Small intestine (tissue), 7 donors: ENCODE measurements around the gene DIPK1A. TPM values are rescaled to one million over a fixed set of nuclear protein-coding genes. Genes with fewer than 3 reads are reported as not detected.
"Not testable (repeated sequence)": the region's sequence is repeated elsewhere in the genome, so short reads cannot be mapped to it uniquely, and the experiment has no call there.

ENCODE experiments used
- DNase-seq, 2 donors: peaks; one replicate each; pipeline versions ENCODE4 v3.0.0 to v3.0.0-alpha.2; 2013
- FAIRE-seq: peaks from 2 replicates; lab custom pipeline; 2012; peaks lifted over from hg19 to GRCh38; lab: Jason Lieb, UNC
- H3K27ac ChIP-seq, 3 donors: one replicate each; pipeline ENCODE4 v1.5.1; 2013; ENCODE audit warnings: low read length in 2 of 3, mild to moderate bottlenecking in 2 of 3, control low read depth in 1 of 3, inconsistent platforms in 1 of 3, low read depth in 1 of 3, moderate library complexity in 1 of 3
- H3K27me3 ChIP-seq, 3 donors: one replicate each; pipeline ENCODE4 v1.6.1; 2013; ENCODE audit warnings: low read length in 3 of 3, inconsistent platforms in 1 of 3; ENCODE audit not compliant: control insufficient read depth in 3 of 3, insufficient read depth in 3 of 3
- H3K36me3 ChIP-seq, 3 donors: one replicate each; pipeline ENCODE4 v1.6.1; 2013; ENCODE audit warnings: low read length in 3 of 3, inconsistent platforms in 1 of 3, low read depth in 1 of 3, mild to moderate bottlenecking in 1 of 3, moderate library complexity in 1 of 3; ENCODE audit not compliant: control insufficient read depth in 3 of 3, insufficient read depth in 2 of 3
- H3K4me1 ChIP-seq, 3 donors: one replicate each; pipeline ENCODE4 v1.6.1; 2013; ENCODE audit warnings: low read length in 2 of 3, inconsistent platforms in 1 of 3, low read depth in 1 of 3, mild to moderate bottlenecking in 1 of 3, moderate library complexity in 1 of 3; ENCODE audit not compliant: control insufficient read depth in 3 of 3, insufficient read depth in 2 of 3
- H3K4me3 ChIP-seq, 3 donors: one replicate each; pipeline ENCODE4 v1.5.1; 2013; ENCODE audit warnings: low read length in 3 of 3, control low read depth in 1 of 3, inconsistent platforms in 1 of 3, low read depth in 1 of 3, mild to moderate bottlenecking in 1 of 3, moderate library complexity in 1 of 3
- H3K9me3 ChIP-seq, 2 donors: one replicate each; pipeline ENCODE4 v1.6.1; 2013; ENCODE audit warnings: low read depth in 1 of 2, low read length in 1 of 2; ENCODE audit not compliant: control insufficient read depth in 2 of 2, insufficient read depth in 1 of 2
- WGBS, 3 donors: extraction: QIAGEN DNeasy Blood & Tissue Kit; methylation state at CpG; one replicate each; pipeline ENCODE4 v1.1.7; 2013; 5-methylcytosine and 5-hydroxymethylcytosine counted together
- polyA plus RNA-seq, 4 donors: library from polyadenylated mRNA; stranded (reverse) in 3 of 4; unstranded in 1 of 4; fragments of 200-250 nt in 3 of 4; fragments of 120-200 nt in 1 of 4; gene quantifications; one replicate each; pipeline versions ENCODE4 v1.2.1 to v1.2.3, GENCODE V29; 2013
- donor health status: healthy with polysubstance abuse.
- donor health status: control.
- donor health status: control.
- donor health status: Bipolar disorder and iron deficiency.
- donor health status: healthy.

Gene DIPK1A
- polyA plus RNA-seq, 4 donors = 2.0 to 10.4 (median 3.8) TPM

DNA sequence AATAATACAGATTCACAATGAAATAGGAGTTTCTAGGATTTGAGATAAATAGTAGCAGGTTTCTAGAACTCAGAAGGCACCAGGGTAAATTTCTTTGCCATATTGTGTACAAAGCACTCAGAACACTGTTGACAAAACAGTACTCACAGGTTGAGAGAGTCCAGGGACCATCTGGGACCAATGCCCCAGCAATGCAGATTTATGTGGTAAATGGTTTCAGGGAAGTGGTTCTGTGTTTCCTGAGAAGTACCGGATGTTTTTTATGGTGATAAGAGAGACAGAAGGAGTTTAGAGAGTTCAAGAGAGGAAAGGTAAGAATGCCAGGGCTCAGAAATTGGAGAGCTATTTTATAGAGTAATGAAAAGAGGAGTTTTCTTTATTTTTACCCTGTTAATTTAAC, 29.6 kb upstream of the DIPK1A start:
- Histone ChIP-seq H3K9me3 (no peaks in the 10 kb centered on the region), H3K4me3 (no peak overlapping the region), H3K27ac (no peak overlapping the region), H3K36me3 (no peaks in the 10 kb centered on the region), H3K4me1 (peaks cover 0 to 19% (median 0%) of the 10 kb centered on the region in 3 donors), H3K27me3 (no peaks in the 10 kb centered on the region)
- FAIRE-seq (no peak), DNase-seq (peak in 1 of 2 donors; percentile 8)
- WGBS, 3 donors = 38 to 63% (median 54%) methylated on average over 1 of the region's 1 CpG

- H3K36me3 ChIP-seq = no peaks in the 10 kb centered on the region
- FAIRE-seq (no peak), DNase-seq (no peak)
- H3K27ac ChIP-seq = no peak overlapping the region
- peaks cover 0 to 12% (median 0%) of the 10 kb centered on the region in 3 donors for H3K4me1 ChIP-seq
- no peaks in the 10 kb centered on the region for H3K9me3 ChIP-seq
- no peak overlapping the region for H3K4me3 ChIP-seq
- WGBS, 3 donors = 88 to 91% (median 88%) methylated on average over 6 of the region's 6 CpGs
- no peaks in the 10 kb centered on the region for H3K27me3 ChIP-seq
Observed at GRCh38 chr1:92989936-92990583, 28.8 kb upstream of the DIPK1A start.

- DNase-seq (no peak), FAIRE-seq (no peak)
- no peaks in the 10 kb centered on the region for H3K36me3 ChIP-seq
- no peak overlapping the region for H3K4me3 ChIP-seq
- no peak overlapping the region for H3K27ac ChIP-seq
- WGBS, 3 donors = 43 to 70% (median 45%) methylated on average over 2 of the region's 2 CpGs
- no peaks in the 10 kb centered on the region for H3K27me3 ChIP-seq
- no peaks in the 10 kb centered on the region for H3K9me3 ChIP-seq
- peaks cover 0 to 6% (median 0%) of the 10 kb centered on the region in 3 donors for H3K4me1 ChIP-seq
Observed at GRCh38 chr1:92989253-92989652, 28.0 kb upstream of the DIPK1A start.

- no peaks in the 10 kb centered on the region for H3K27me3 ChIP-seq
- H3K36me3 ChIP-seq = no peaks in the 10 kb centered on the region
- no peak overlapping the region for H3K27ac ChIP-seq
- DNase-seq = no peak
- FAIRE-seq = no peak
- H3K9me3 ChIP-seq = peaks cover 0 to 3% of the 10 kb centered on the region in 2 donors
- no peak overlapping the region for H3K4me3 ChIP-seq
- no peaks in the 10 kb centered on the region for H3K4me1 ChIP-seq
Observed at GRCh38 chr1:92987462-92987861, 26.2 kb upstream of the DIPK1A start.

DNA sequence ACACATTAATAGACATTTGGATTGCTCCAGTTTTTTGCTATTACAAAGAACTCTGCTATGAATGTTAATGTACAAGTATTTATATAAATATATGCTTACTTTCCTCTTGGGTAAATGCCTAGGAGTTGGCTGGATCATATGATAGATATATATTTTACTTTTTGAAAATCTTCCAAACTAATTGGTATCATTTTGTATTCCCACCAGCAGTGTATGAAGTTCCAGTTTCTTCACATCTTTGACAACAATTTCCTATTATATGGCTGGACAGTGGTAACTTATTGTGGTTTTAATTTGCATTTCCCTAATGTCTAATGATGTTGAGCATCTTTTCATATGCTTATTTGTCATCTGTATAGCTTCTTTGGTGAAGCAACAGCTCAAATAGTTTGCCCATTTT, 23.8 kb upstream of the DIPK1A start:
- no peak for DNase-seq
- Histone ChIP-seq H3K36me3 (no peaks in the 10 kb centered on the region), H3K4me1 (peaks cover 0 to 5% (median 0%) of the 10 kb centered on the region in 3 donors), H3K27me3 (no peaks in the 10 kb centered on the region), H3K27ac (no peak overlapping the region), H3K4me3 (no peak overlapping the region), H3K9me3 (peaks cover 0 to 7% of the 10 kb centered on the region in 2 donors)
- FAIRE-seq = peak; percentile 5

DNA sequence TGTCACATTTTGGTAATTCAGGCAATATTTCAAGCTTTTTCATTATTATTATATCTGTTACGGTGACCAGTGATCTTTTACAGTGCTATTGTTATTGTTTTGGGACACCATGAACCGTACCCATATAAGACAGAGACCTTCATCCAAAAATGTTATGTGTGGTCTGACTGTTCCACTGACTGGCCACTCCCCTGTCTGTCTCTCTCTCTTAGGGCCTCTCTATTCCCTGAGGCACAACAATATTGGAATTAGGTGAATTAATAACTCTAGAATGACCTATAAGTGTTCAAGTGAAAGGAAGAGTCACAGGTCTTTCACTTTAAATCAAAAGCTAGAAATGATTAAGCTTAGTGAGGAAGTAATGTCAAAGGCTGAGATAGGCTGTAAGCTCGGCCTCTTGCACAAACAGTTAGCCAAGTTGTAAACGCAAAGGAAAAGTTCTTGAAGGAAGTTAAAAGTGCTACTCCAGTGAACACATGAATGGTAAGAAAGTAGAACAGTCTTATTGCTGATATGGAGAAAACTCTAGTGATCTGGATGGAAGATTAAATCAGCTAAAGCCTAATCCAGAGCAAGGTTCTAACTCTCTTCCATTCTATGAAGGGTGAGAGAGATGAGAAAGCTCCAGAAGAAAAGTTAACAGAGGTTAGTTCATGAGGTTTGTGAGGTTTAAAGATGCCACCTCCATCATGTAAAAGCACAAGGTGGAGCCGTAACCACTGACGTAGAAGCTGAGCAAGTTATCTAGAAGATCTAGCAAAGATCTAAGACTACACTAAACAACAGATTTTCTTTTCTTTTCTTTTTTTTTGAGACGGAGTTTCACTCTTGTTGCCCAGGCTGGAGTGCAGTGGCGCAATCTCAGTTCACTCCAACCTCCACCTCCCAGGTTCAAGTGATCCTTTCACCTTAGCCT, 19.7 kb upstream of the DIPK1A start:
- no peaks in the 10 kb centered on the region for H3K27me3 ChIP-seq
- peak; percentile 31 to 62 for DNase-seq
- 62 to 67% (median 65%) methylated on average over 8 of the region's 8 CpGs for WGBS, 3 donors
- peaks cover 0 to 5% (median 0%) of the 10 kb centered on the region in 3 donors for H3K4me1 ChIP-seq
- H3K9me3 ChIP-seq = peaks cover 0 to 7% of the 10 kb centered on the region in 2 donors
- no peak for FAIRE-seq
- no peaks in the 10 kb centered on the region for H3K36me3 ChIP-seq
- H3K27ac ChIP-seq = peak overlapping the region in 2 of 3 donors; percentile 70 to 74
- H3K4me3 ChIP-seq = no peak overlapping the region

- WGBS, 3 donors = 75 to 83% (median 77%) methylated on average over 7 of the region's 7 CpGs
- peaks cover 0 to 8% (median 0%) of the 10 kb centered on the region in 3 donors for H3K4me1 ChIP-seq
- peak overlapping the region in 1 of 3 donors; percentile 45 for H3K27ac ChIP-seq
- no peak for FAIRE-seq
- no peak overlapping the region for H3K4me3 ChIP-seq
- no peaks in the 10 kb centered on the region for H3K9me3 ChIP-seq
- no peak for DNase-seq
- no peaks in the 10 kb centered on the region for H3K36me3 ChIP-seq
- H3K27me3 ChIP-seq = no peaks in the 10 kb centered on the region
Observed at GRCh38 chr1:92975551-92976232, 14.4 kb upstream of the DIPK1A start.

DNA sequence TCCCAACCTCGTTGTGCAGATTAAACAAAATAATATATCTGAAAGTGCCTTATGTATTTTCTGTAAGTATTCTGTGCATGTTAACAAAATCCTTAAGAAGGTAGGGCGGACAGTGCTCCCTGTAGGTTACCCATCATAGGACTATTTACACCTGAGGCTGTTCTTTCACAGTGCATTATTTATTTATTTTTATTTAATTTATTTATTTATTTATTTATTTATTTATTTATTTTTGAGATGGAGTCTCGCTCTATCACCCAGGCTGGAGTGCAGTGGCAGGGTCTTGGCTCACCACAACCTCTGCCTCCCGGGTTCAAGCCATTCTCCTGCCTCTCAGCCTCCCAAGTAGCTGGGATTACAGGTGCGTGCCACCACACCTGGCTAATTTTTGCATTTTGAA, 12.8 kb upstream of the DIPK1A start:
- H3K27me3 ChIP-seq, DNase-seq, H3K27ac ChIP-seq, FAIRE-seq, H3K9me3 ChIP-seq, H3K4me1 ChIP-seq, H3K36me3 ChIP-seq, H3K4me3 ChIP-seq: not testable (repeated sequence)
- 85 to 94% (median 89%) methylated on average over 5 of the region's 5 CpGs for WGBS, 3 donors
